K562 (cell line): ENCODE measurements around the gene KAZN. TPM values are rescaled to one million over a fixed set of nuclear protein-coding genes. Genes with fewer than 3 reads are reported as not detected.

Source experiments
- ATAC-seq: fragments of 200-7000 bp; cut with Tn5 transposase; 3 replicates; pipeline ENCODE4 v1.9.1; 2020; ENCODE audit warnings: moderate library complexity
- BruUV-seq: library from RNA; stranded (reverse); fragments of 400-500 nt; replicated peaks from 2 replicates; lab custom pipeline; 2021; lab: Mats Ljungman, UMichigan
- CTCF ChIA-PET: fragments of 300-600 bp; formaldehyde crosslinking; extraction: SDS; loops from one replicate; lab custom pipeline; 2021; ENCODE audit warnings: low intra/inter-chr PET ratio; lab: Yijun Ruan, JAX
- POLR2A ChIA-PET: fragments of 300-600, 350-650 bp; sonication (Branson Sonifier 250); formaldehyde crosslinking; extraction: SDS; loops from one replicate; lab custom pipeline; 2021; ENCODE audit warnings: antibody characterized with exemption, inconsistent platforms; lab: Yijun Ruan, JAX
- DNase-seq, 4 experiments: peaks; one replicate each; pipeline versions ENCODE4 v3.0.0 to v3.0.0-alpha.2; 2011 to 2018; ENCODE audit warnings: low spot score in 3 of 4, mixed read lengths in 3 of 4; ENCODE audit errors: extremely low read depth in 1 of 4
- FAIRE-seq: peaks from 2 replicates; lab custom pipeline; 2011; peaks lifted over from hg19 to GRCh38; lab: Jason Lieb, UNC
- H2AFZ ChIP-seq: 2 replicates; pipeline ENCODE4 v1.6.0; 2011; ENCODE audit warnings: low read depth, low read length, control low read depth, inconsistent platforms
- H3K27ac ChIP-seq: fragments of 200-600 bp; 3 replicates; pipeline ENCODE4 v1.8.0; 2011; ENCODE audit warnings: low read depth, mild to moderate bottlenecking, control low read depth, inconsistent platforms, low read length, moderate library complexity, mixed read lengths; ENCODE audit errors: extremely low read depth
- H3K27me3 ChIP-seq, 2 experiments: fragments of 300-600 bp in 1 of 2; 2 replicates in 1 of 2; 3 replicates in 1 of 2; pipeline versions ENCODE4 v1.6.0 to v1.8.0; 2011; ENCODE audit warnings: inconsistent platforms in 2 of 2, low read length in 2 of 2, mild to moderate bottlenecking in 1 of 2, mixed read lengths in 1 of 2, moderate library complexity in 1 of 2; ENCODE audit not compliant: control insufficient read depth in 2 of 2, insufficient read depth in 2 of 2
- H3K36me3 ChIP-seq: fragments of 300-600 bp; 3 replicates; pipeline ENCODE4 v1.8.0; 2011; ENCODE audit warnings: mild to moderate bottlenecking, low read length, inconsistent platforms; ENCODE audit not compliant: control insufficient read depth, insufficient read depth
- H3K4me1 ChIP-seq, 2 experiments: fragments of 200-600 bp in 1 of 2; replicated peaks in 1 of 2; 2 replicates in 1 of 2; 3 replicates in 1 of 2; pipeline versions ENCODE4 v1.5.1 to v1.8.0; 2011; ENCODE audit warnings: inconsistent platforms in 2 of 2, low read length in 2 of 2, mild to moderate bottlenecking in 1 of 2, mixed read lengths in 1 of 2, moderate library complexity in 1 of 2; ENCODE audit not compliant: control insufficient read depth in 2 of 2, insufficient read depth in 2 of 2
- H3K4me2 ChIP-seq: 2 replicates; pipeline ENCODE4 v1.6.1; 2011; ENCODE audit warnings: low read length, control low read depth, inconsistent platforms, mixed read lengths; ENCODE audit not compliant: insufficient read depth
- H3K4me3 ChIP-seq: fragments of 200-600 bp; sonication (generic), shearing (Covaris generic); 2 replicates; pipeline ENCODE4 v1.5.1; 2016; ENCODE audit warnings: control low read depth, inconsistent platforms
- H3K79me2 ChIP-seq: fragments of 200-600 bp; 3 replicates; pipeline ENCODE4 v1.8.0; 2011; ENCODE audit warnings: low read length, inconsistent platforms; ENCODE audit not compliant: control insufficient read depth, insufficient read depth
- H3K9ac ChIP-seq, 2 experiments: 2 replicates each; pipeline versions ENCODE4 v1.6.0 to v1.6.1; 2011; ENCODE audit warnings: low read depth in 2 of 2, low read length in 2 of 2, control low read depth in 1 of 2, inconsistent platforms in 1 of 2, mild to moderate bottlenecking in 1 of 2, mixed read lengths in 1 of 2; ENCODE audit not compliant: insufficient read depth in 1 of 2
- H3K9me1 ChIP-seq: one replicate; pipeline ENCODE4 v1.6.0; 2011; ENCODE audit warnings: inconsistent platforms, mild to moderate bottlenecking, low read length, moderate library complexity; ENCODE audit not compliant: control insufficient read depth, insufficient read depth
- H3K9me3 ChIP-seq: replicated peaks from 2 replicates; pipeline ENCODE4 v1.5.1; 2011; ENCODE audit warnings: low read depth, low read length, inconsistent platforms; ENCODE audit not compliant: control insufficient read depth, insufficient read depth
- H4K20me1 ChIP-seq: replicated peaks from 2 replicates; pipeline ENCODE4 v1.6.1; 2011; ENCODE audit warnings: low read length, inconsistent platforms, mixed read lengths; ENCODE audit not compliant: control insufficient read depth, insufficient read depth
- ADNP ChIP-seq: fragments of 200-800 bp; sonication (Bioruptor generic); IDR thresholded peaks from 2 replicates; pipeline ENCODE4 v1.6.1; 2016; ENCODE audit warnings: missing genetic modification characterization, missing compliant biosample characterization
- ATF1 ChIP-seq, 2 experiments: fragments of 450-650 bp in 1 of 2; IDR thresholded peaks; 2 replicates each; pipeline ENCODE4 v1.6.1; 2016; ENCODE audit warnings: missing compliant biosample characterization in 1 of 2, missing genetic modification characterization in 1 of 2
- BCOR ChIP-seq: fragments of 450-650 bp; IDR thresholded peaks from 2 replicates; pipeline ENCODE4 v1.6.1; 2016
- CBX1 ChIP-seq: sonication (generic); IDR thresholded peaks from 2 replicates; pipeline ENCODE4 v1.6.1; 2016; ENCODE audit warnings: antibody characterized with exemption, low read depth, mild to moderate bottlenecking
- FOXJ3 ChIP-seq: sonication (generic); formaldehyde crosslinking; IDR thresholded peaks from 2 replicates; pipeline ENCODE4 v1.4.0; 2020; ENCODE audit warnings: mild to moderate bottlenecking, missing genetic modification reagents
- HDAC1 ChIP-seq, 2 experiments: fragments of 450-650 bp; IDR thresholded peaks; 2 replicates each; pipeline ENCODE4 v1.6.1; 2016 to 2017; ENCODE audit warnings: inconsistent platforms in 1 of 2, mild to moderate bottlenecking in 1 of 2, moderate library complexity in 1 of 2
- HDAC2 ChIP-seq: fragments of 450-650 bp; IDR thresholded peaks from 2 replicates; pipeline ENCODE4 v1.6.1; 2016; ENCODE audit warnings: mild to moderate bottlenecking
- KDM1A ChIP-seq, 2 experiments: fragments of 450-650 bp; IDR thresholded peaks; 2 replicates each; pipeline ENCODE4 v1.6.1; 2016; ENCODE audit warnings: mild to moderate bottlenecking in 2 of 2
- NR0B1 ChIP-seq: fragments of 450-650 bp; IDR thresholded peaks from one replicate; pipeline ENCODE4 v1.6.1; 2018; ENCODE audit warnings: mild to moderate bottlenecking, moderate library complexity; ENCODE audit not compliant: partially characterized antibody
- POLR2AphosphoS5 ChIP-seq: IDR thresholded peaks from 2 replicates; pipeline ENCODE4 v1.6.1; 2011; ENCODE audit warnings: mild to moderate bottlenecking, low read depth, low read length, moderate library complexity; ENCODE audit not compliant: control insufficient read depth, insufficient read depth
- PTBP1 ChIP-seq: fragments of 200-400 bp; formaldehyde crosslinking; IDR thresholded peaks from 2 replicates; pipeline ENCODE4 v1.6.1; 2017; ENCODE audit warnings: low read depth, low read length
- RB1 ChIP-seq: fragments of 450-650 bp; IDR thresholded peaks from 2 replicates; pipeline ENCODE4 v1.6.1; 2017; ENCODE audit warnings: low read depth, mild to moderate bottlenecking
- RBM25 ChIP-seq: fragments of 200-400 bp; formaldehyde crosslinking; IDR thresholded peaks from 2 replicates; pipeline ENCODE4 v1.6.1; 2018; ENCODE audit warnings: low read length, low read depth, moderate library complexity; ENCODE audit not compliant: severe bottlenecking
- RCOR1 ChIP-seq, 2 experiments: IDR thresholded peaks; 2 replicates each; pipeline ENCODE4 v1.6.1; 2012; ENCODE audit warnings: low read depth in 2 of 2, low read length in 2 of 2, borderline replicate concordance in 1 of 2, improper control_type of control experiment in 1 of 2
- SMARCA5 ChIP-seq: fragments of 450-650 bp; IDR thresholded peaks from 2 replicates; pipeline ENCODE4 v1.6.1; 2016
- ZNF217 ChIP-seq: sonication (generic); formaldehyde crosslinking; IDR thresholded peaks from 2 replicates; pipeline ENCODE4 v1.8.0; 2022; ENCODE audit warnings: mild to moderate bottlenecking, missing genetic modification reagents
- WGBS: fragments of 100-300 bp; shearing (Covaris generic); methylation state at CpG from one replicate; pipeline ENCODE4 v1.1.6; 2016; ENCODE audit warnings: low coverage, mixed read lengths; ENCODE audit not compliant: insufficient coverage; ENCODE audit errors: missing lambda C conversion rate; 5-methylcytosine and 5-hydroxymethylcytosine counted together
- in situ Hi-C: fragments of 300-500 bp; cut with MboI; formaldehyde crosslinking; loops from 4 replicates; pipeline ENCODE4 v1.15.0; 2018; ENCODE audit warnings: inconsistent platforms, mixed read lengths
- intact Hi-C: fragments of 100-400 bp; cut with micrococcal nuclease; formaldehyde crosslinking; loops from 2 replicates; pipeline ENCODE4 v1.14.2; 2022
- polyA plus RNA-seq, 8 experiments: library from polyadenylated mRNA; depleted of rRNA in 4 of 8; stranded (reverse) in 5 of 8; unstranded in 3 of 8; fragments of >200 nt; fragmentation: Nextera tagmentation in 2 of 8; fragmentation: Illumina TruSeq in 1 of 8; extraction: Ambion mirVana in 2 of 8; extraction: Trizol in 1 of 8; gene quantifications; 2 replicates each; pipeline versions ENCODE4 v1.2.1 to v1.2.3, GENCODE V29; 2011 to 2014; ENCODE audit warnings: inconsistent platforms in 1 of 8, missing spikeins in 1 of 8
- total RNA-seq, 7 experiments: library from RNA; depleted of rRNA in 6 of 7; stranded (reverse); fragments of >200 nt in 6 of 7; fragmentation: Illumina TruSeq in 2 of 7; extraction: Trizol in 2 of 7; gene quantifications; 2 replicates each; pipeline versions ENCODE4 v1.2.1 to v1.2.3, GENCODE V29; 2011 to 2021; ENCODE audit warnings: low replicate concordance in 1 of 7

KAZN gene
- total and polyA plus RNA-seq, 9 of the 15 experiments (the other 6 are each of a cell fraction or from before 2014, with no cell fraction given): 2.1 to 21.6 (median 5.4) TPM

DNA sequence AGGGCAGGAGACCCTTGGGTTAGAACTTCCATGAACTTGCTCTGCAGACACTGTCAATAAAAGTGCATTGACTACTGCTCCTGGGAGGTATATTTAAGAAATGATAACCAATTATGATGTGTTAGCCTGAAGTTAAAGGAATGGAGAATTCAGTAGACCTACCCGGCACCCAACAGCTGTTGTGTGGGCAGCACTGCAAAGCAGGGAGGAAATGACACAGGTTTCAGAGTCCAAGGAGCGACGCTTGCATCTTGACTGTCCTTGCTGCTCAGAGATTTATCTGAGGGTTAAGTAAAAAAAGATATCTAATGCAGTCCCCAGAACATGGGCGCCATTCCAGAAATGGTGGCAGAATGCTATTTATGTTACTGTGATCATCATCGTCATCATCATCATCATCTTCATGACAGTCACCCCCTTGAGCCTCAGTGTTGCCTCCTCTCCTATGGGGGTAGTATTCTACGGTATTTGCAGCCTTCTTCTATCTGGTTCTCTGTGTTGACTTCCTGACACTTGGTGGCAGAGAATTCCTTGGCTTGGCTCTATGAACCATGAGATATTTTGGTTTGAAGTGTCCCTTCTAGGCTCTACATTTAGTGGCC is 225.9 kb downstream of the KAZN start:
- BruUV-seq: no TSS peak
- TF ChIP-seq ATF1 (CRISPR knock-in tag; IDR thresholded peaks at IDR 0.05) (no peak), ATF1 (tag; IDR thresholded peaks at IDR 0.05) (peak; percentile 11; the same call in 1 of the 2 replicates), NR0B1 (no peak)
- in situ Hi-C loops (no loop called here), intact Hi-C loops (no loop called here)
- H3K4me3 ChIP-seq: no peak overlapping the region
- FAIRE-seq: no peak
- no peaks in the 10 kb centered on the region for H3K36me3 ChIP-seq
- CTCF ChIA-PET: no interaction called here
- no peak for DNase-seq
- no peak overlapping the region for H3K9ac ChIP-seq
- no peaks in the 10 kb centered on the region for H3K27me3 ChIP-seq
- H2AFZ ChIP-seq: peak overlapping the region; percentile 7; the same call in 1 of the 2 replicates
- H3K9me3 ChIP-seq: no peaks in the 10 kb centered on the region; the same call in 1 of the 2 replicates
- H3K4me2 ChIP-seq: no peak overlapping the region
- no peaks in the 10 kb centered on the region for H3K79me2 ChIP-seq
- ATAC-seq: no peak
- no peak overlapping the region for H3K27ac ChIP-seq
- POLR2A ChIA-PET: no interaction called here
- H4K20me1 ChIP-seq: no peaks in the 10 kb centered on the region
- no peaks in the 10 kb centered on the region for H3K9me1 ChIP-seq
- H3K4me1 ChIP-seq: peaks cover 4 to 9% of the 10 kb centered on the region in 2 experiments; a peak in 4 of 5 replicates
- WGBS: 24% methylated on average over 6 of the region's 6 CpGs

GRCh38 chr1:14825396-14825795 is 226.9 kb downstream of the KAZN start:
- H3K27ac ChIP-seq: no peak overlapping the region
- TF ChIP-seq ADNP: peak; percentile 45
- TF ChIP-seq POLR2AphosphoS5: no peak
- TF ChIP-seq FOXJ3 (CRISPR knock-in tag): no peak
- TF ChIP-seq HDAC2: peak; percentile 64; the same call in 1 of the 2 replicates
- no peak for TF ChIP-seq ZNF217
- TF ChIP-seq HDAC1 (IDR thresholded peaks at IDR 0.05): no peak
- TF ChIP-seq CBX1: peak; percentile 48; the same call in 1 of the 2 replicates
- peak; percentile 88 for TF ChIP-seq BCOR
- no peak for TF ChIP-seq RB1
- TF ChIP-seq KDM1A (IDR thresholded peaks at IDR 0.05): peak; percentile 58 to 66; a peak in 3 of 4 replicates
- peak; percentile 84; the same call in 1 of the 2 replicates for TF ChIP-seq PTBP1
- peak in 1 of 2 experiments; percentile 71; a peak in 2 of 4 replicates for TF ChIP-seq RCOR1 (IDR thresholded peaks at IDR 0.05; ENCODE audit: borderline replicate concordance in 1 of 2, low read depth in 2 of 2, low read length in 2 of 2)
- TF ChIP-seq SMARCA5: peak; percentile 88
- TF ChIP-seq RBM25: peak; percentile 98
- TF ChIP-seq, all 486 proteins: peak for 9
- H3K4me1 ChIP-seq: peaks cover 4 to 9% of the 10 kb centered on the region in 2 experiments; a peak in 4 of 5 replicates
- in situ Hi-C loops (no loop called here), intact Hi-C loops (no loop called here)
- no TSS peak for BruUV-seq
- no peaks in the 10 kb centered on the region for H3K36me3 ChIP-seq
- H3K4me3 ChIP-seq: no peak overlapping the region
- no peak overlapping the region for H3K4me2 ChIP-seq
- ATAC-seq (no peak), FAIRE-seq (no peak), DNase-seq (no peak)
- H2AFZ ChIP-seq: no peak overlapping the region
- no peaks in the 10 kb centered on the region for H3K79me2 ChIP-seq
- no peaks in the 10 kb centered on the region for H3K9me1 ChIP-seq
- no peak overlapping the region for H3K9ac ChIP-seq
- POLR2A ChIA-PET: interaction anchor here (1.0 kb wide), 1 partner anchor 27 kb away, joined by 5 read pairs; no protein-coding TSS in a partner anchor
- no peaks in the 10 kb centered on the region for H3K27me3 ChIP-seq
- CTCF ChIA-PET: interaction anchor here (1.3 kb wide), 1 partner anchor 202 kb away, joined by 3 read pairs; no protein-coding TSS in a partner anchor
- no peaks in the 10 kb centered on the region for H4K20me1 ChIP-seq
- H3K9me3 ChIP-seq: no peaks in the 10 kb centered on the region; the same call in 1 of the 2 replicates
- 56% methylated on average over 7 of the region's 7 CpGs for WGBS
